ENCODE results near the gene TEX38.
A peak's percentile ranks its signal among the peaks of the same experiment; 100 is the strongest.
"Not testable (repeated sequence)": the region's sequence is repeated elsewhere in the genome, so short reads cannot be mapped to it uniquely, and the experiment has no call there.

Gene TEX38

GRCh38 chr1:46654698-46655097, 17.0 kb upstream of the TEX38 start:
- DNase-seq (ENCODE audit: low read depth in 1 of 2, low spot score in 1 of 2), result not testable (repeated sequence)

- DNase-seq (ENCODE audit: low read depth in 1 of 2, low spot score in 1 of 2), result no peak
Observed at GRCh38 chr1:46655848-46656247, 15.8 kb upstream of the TEX38 start.

GRCh38 chr1:46656643-46657042, 15.0 kb upstream of the TEX38 start:
- DNase-seq (ENCODE audit: low read depth in 1 of 2, low spot score in 1 of 2), result no peak

DNA sequence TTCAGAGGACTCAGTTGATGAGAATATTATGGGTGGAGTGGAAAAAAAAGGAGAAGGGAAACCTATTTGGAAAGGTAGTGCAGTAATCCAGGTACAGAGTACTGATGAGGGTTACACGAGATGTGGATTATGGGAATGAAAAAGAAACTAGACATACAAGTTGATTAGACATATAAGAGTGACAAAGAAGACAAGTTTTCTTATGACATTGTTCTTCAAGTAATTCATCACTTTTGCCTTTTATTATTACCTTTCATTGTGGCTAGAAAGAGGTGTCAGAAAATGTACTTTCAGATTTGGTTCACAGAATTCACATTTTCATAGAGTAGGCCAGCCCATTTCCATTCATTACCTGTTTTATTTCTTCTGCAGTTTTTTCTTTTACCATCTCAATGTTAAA, 13.9 kb upstream of the TEX38 start:
- DNase-seq (ENCODE audit: low read depth in 1 of 2, low spot score in 1 of 2), result no peak

GRCh38 chr1:46659307-46659870, 12.3 kb upstream of the TEX38 start:
- no peak for DNase-seq (ENCODE audit: low read depth in 1 of 2, low spot score in 1 of 2)

- not testable (repeated sequence) for DNase-seq (ENCODE audit: low read depth in 1 of 2, low spot score in 1 of 2)
Observed at GRCh38 chr1:46660116-46660515, 11.5 kb upstream of the TEX38 start.

DNA sequence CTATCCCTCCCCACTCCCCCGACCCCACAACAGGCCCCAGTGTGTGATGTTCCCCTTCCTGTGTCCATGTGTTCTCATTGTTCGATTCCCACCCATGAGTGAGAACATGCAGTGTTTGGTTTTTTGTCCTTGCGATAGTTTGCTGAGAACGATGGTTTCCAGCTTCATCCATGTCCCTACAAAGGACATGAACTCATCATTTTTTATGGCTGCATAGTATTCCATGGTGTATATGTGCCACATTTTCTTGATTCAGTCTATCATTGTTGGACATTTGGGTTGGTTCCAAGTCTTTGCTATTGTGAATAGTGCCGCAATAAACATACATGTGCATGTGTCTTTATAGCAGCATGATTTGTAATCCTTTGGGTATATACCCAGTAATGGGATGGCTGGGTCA, 8.7 kb upstream of the TEX38 start:
- not testable (repeated sequence) for DNase-seq (ENCODE audit: low read depth in 1 of 2, low spot score in 1 of 2)

DNA sequence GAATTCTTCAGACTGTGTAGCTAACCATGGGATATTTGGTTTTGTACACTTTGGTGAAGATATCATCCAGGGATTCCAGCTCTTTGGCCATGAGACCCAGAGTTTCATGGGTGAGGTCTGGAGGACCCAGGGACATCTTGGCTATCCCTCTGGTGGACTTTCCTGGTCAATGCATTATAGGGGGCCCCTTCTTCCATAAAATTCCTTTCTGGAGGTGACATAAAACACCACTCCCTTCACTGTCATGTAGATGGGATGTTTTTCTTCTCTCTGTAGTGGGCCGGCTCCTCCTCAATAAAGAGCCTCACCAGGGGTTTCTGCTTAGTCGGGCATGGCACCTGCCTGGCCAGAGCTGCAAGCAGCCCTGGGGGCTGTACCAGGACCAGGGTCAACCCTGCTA, 5.7 kb upstream of the TEX38 start:
- DNase-seq (ENCODE audit: low read depth in 1 of 2, low spot score in 1 of 2), result no peak

DNA sequence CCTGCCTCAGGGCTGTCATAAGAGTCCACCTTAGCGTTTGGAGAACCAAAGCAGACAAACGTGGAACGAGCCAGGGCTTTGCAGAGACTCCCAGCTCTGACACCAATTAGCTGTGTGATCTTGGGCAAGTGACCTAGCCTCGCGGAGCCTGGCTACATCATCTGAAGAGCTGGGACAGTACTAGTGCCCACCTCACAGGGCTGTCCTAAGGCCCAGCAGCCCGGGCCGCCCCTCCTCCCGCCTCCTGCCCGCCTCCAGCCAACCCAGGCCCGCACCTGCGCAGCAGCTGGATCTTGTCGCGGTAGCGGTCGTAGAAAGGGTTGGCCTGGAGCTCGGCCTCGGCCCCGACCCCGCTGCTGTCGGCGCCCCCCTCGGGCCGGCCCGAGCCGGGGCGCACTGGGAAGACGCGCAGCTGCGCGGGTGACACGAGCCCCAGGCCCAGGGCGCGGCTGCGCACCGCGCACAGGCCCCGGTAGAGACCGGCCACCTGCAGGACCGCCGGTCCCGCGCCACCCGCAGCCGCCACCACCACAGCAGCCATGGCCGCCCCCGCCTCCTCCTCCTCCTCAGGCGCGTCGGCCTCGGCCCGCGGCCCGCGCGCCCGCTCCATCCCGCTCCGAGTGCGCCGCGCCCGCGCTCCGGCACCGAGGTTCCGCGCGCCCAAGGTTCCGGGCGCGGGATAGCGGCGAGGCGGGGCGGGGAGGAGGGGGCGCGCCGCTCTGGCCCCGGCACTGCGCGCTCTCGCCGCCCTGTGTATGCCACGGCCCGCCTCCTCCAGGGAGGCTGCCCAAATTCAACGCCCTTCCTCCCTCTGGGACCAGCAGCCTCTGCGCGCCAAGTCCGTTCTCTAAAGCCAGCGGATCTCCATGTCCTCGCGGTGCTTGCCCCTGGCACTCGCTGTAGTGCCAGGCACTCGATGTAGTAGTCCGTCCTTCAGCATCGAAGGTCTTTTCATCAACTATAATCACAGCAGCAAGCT, 3.6 kb upstream of the TEX38 start, which contains the start of gene ATPAF1:
Gene ATPAF1 (minus strand): TSS at position 583 of the 979 bp plus-strand sequence. CDS start 42 bp downstream, at position 541.
- peak; percentile 26 to 60 for DNase-seq (ENCODE audit: low read depth in 1 of 2, low spot score in 1 of 2)

- no peak for DNase-seq (ENCODE audit: low read depth in 1 of 2, low spot score in 1 of 2)
Observed at GRCh38 chr1:46670134-46670533, 1.5 kb upstream of the TEX38 start.

GRCh38 chr1:46672696-46673095, 1.0 kb downstream of the TEX38 start:
- no peak for DNase-seq (ENCODE audit: low read depth in 1 of 2, low spot score in 1 of 2)

DNA sequence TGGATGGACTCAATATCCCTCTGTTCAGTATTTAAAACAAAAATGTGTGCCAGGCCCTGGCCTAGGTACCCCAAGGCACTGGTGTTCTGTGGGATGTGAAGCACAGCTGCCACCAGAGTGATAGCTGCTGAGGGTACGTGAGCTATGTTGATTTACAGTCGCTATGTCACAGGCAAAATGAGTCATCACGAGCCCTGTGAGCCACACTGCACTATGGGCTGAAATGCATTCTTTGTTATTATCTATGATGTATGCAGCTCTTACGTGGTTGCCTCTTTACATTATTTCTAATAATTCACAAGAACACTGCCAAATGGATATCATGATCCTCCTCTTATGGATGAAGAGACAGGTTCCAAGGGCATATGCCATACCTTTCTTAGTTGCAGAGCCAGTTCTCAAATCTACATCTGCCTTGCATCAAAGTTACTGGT, 2.1 kb downstream of the TEX38 start:
- no peak for DNase-seq (ENCODE audit: low read depth in 1 of 2, low spot score in 1 of 2)

DNA sequence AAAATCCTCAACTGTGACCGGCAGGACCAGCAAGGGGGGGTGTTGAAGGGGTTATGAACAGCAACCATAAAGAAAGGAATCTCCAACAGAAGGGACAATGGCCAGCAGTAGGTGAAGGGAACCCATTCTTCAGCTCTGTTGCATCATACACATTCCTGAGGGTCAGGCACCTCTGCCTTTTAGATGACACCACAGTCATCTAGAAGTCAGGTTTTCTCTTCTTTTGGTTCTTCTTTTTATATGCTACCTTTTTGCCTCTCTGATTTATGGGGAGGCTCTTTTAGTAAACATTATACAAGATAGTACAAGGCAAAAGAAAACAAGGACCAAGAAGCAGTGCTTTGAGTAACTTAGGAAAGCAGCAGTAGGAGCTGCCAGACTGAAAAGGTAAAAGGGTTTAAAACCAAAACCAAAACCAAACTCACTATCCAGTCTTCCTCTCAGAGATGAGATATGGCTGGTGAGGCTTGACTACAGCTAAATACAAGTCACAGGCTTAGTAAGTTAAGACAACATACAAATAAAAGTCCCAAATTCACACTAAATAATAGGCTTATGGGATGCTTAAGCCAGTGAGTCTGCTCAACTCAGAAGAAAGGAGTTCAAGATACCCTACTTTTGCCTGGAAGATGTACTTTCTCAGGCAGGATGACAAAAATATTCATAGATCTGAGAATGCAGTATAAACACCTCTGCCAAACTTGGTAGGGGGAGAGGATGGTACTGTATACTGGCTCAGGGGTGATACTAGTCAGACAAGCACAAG, 4.1 kb downstream of the TEX38 start:
- DNase-seq (ENCODE audit: low read depth in 1 of 2, low spot score in 1 of 2), result no peak

GRCh38 chr1:46676531-46676930, 4.9 kb downstream of the TEX38 start:
- no peak for DNase-seq (ENCODE audit: low read depth in 1 of 2, low spot score in 1 of 2)

DNA sequence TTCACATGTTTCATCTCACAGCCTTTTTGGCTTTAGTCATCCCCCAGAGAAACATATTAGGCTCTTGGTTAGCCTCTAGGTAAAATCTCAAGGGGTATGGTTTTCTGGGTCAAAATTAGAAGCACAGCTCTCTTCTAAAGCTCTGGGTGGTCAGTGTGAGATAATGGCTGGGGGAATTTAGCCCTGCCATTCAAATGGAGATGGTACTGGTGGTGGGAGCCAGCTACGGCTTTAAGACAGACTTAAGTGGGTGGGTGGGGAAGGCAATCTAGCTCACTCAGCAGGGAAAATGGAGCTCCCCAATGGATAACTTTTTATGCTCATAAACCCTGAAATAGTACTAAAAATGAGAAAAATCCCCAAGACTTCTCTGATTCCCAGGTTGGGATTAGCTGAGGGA, 5.7 kb downstream of the TEX38 start:
- DNase-seq (ENCODE audit: low read depth in 1 of 2, low spot score in 1 of 2), result no peak

DNA sequence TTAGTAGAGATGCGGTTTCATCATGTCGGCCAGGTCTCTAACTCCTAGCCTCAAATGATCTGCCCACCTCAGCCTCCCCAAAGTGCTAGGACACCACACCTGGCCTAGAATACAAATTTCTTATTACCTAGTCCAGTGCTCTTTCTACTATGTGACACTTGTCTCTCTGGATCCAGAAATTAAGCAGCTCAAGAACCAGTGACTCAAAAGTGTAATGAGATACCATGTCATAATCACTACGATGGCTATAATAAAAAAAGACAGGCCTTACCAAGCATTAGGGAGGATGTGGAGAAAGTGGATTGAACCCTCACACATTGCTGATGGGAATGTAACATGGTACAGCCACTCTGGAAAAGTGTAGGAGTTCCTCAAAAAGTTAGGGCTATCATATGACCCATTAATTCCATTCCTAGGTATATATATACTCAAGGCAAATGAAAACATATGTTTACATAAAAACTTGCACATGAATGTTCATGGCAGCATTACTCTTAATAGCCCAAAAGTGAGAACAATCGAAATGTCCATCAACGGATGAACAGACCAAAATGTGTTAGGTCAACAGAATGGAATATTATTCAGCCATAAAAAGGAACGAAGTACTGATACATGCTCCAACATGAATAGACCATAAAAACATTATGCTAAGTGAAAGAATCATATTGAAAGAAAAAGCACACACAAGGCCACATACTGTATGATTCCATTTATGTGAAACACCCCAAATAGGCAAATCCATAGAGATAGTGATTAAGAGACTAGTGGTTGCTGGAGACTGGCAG, 8.3 kb downstream of the TEX38 start:
- DNase-seq (ENCODE audit: low read depth in 1 of 2, low spot score in 1 of 2), result no peak

DNA sequence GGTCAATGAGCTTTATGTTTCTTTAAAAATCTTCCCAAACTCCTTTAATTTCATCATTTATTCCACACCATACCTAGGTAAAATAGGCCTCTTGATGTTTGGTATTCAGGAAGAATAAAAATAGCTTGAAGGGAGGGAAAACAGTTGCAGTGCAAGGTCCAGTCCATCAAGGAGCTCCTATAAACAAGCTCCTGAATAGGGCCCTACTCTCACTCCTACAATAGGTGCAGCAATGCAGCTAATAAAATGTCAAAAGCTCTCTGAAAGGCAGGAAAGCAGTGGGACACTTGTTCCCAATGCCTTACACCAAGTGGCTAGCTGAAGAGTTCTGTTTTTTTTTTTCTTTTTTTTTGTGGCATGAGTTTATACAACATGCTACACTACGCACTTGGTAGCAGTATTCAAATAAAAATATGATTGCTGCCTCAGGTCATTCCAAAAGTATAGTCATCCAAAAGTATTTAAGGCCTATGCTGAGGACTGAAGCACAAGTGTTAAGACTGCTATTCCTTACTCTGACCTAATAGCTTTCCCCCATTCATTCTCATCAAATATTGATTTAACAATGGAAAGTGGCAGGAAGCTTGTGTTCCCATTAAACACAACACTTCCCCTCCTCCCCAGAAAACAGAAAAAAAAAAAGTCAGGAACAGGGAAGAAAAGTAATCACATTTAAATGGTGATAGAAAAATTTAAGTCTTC, 9.8 kb downstream of the TEX38 start:
- no peak for DNase-seq (ENCODE audit: low read depth in 1 of 2, low spot score in 1 of 2)

DNA sequence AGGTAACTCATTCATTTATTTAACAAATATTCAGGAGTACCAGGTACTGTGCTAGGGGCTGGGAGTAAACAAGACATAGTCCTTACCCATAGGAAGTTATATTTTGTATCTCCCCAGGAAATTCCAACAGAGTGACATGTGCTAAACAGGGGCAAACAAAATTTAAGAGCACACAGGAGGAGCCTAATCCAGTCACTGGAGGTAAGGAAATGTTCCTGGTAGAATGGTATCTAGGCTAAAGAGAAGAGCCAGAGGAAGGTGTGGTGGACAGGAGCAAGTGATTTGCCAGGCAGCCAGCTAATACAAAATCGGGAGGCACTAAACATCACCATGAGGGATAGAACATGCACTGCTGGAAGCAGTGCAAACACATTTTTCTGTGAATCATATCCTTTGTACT, 10.4 kb downstream of the TEX38 start:
- no peak for DNase-seq (ENCODE audit: low read depth in 1 of 2, low spot score in 1 of 2)

GRCh38 chr1:46684670-46685069, 13.0 kb downstream of the TEX38 start:
- DNase-seq (ENCODE audit: low read depth in 1 of 2, low spot score in 1 of 2), result no peak

GRCh38 chr1:46686255-46686654, 14.6 kb downstream of the TEX38 start:
- DNase-seq (ENCODE audit: low read depth in 1 of 2, low spot score in 1 of 2), result no peak

Measured in stimulated activated CD4-positive, alpha-beta T cell treated with anti-CD3 and anti-CD28 coated beads, Interleukin-15, amount 100 ng/mL, for 1 hour (primary cell).